HepG2 (cell line): ENCODE measurements around the gene DPP3. TPM values are rescaled to one million over a fixed set of nuclear protein-coding genes. Genes with fewer than 3 reads are reported as not detected.

ENCODE experiments used
- ARID2 ChIP-seq: sonication (generic); formaldehyde crosslinking; IDR thresholded peaks from 2 replicates; pipeline ENCODE4 v1.8.1; 2022; ENCODE audit warnings: mild to moderate bottlenecking, missing genetic modification reagents, borderline replicate concordance
- ATF6 ChIP-seq: sonication (generic); formaldehyde crosslinking; conservative IDR thresholded peaks from 2 replicates; pipeline ENCODE4 v1.4.0; 2020; ENCODE audit warnings: missing genetic modification reagents
- EED ChIP-seq: sonication (generic); formaldehyde crosslinking; IDR thresholded peaks from 2 replicates; pipeline ENCODE4 v1.5.0; 2020; ENCODE audit warnings: mild to moderate bottlenecking, missing genetic modification reagents
- HHEX ChIP-seq: IDR thresholded peaks from 2 replicates; pipeline ENCODE4 v1.6.1; 2016; ENCODE audit warnings: control low read depth
- IRF9 ChIP-seq: sonication (generic); formaldehyde crosslinking; IDR thresholded peaks from 2 replicates; pipeline ENCODE4 v1.8.0; 2022; ENCODE audit warnings: missing genetic modification reagents, mild to moderate bottlenecking, borderline replicate concordance
- KLF12 ChIP-seq: sonication (generic); formaldehyde crosslinking; IDR thresholded peaks from 2 replicates; pipeline ENCODE4 v1.4.0; 2020; ENCODE audit warnings: missing genetic modification reagents, borderline replicate concordance
- KLF15 ChIP-seq: sonication (generic); formaldehyde crosslinking; IDR thresholded peaks from 2 replicates; pipeline ENCODE4 v1.8.1; 2023; ENCODE audit warnings: borderline replicate concordance, mild to moderate bottlenecking, inconsistent platforms, missing genetic modification reagents, mixed read lengths
- MED8 ChIP-seq: sonication (generic); formaldehyde crosslinking; IDR thresholded peaks from 2 replicates; pipeline ENCODE4 v1.8.1; 2023; ENCODE audit warnings: mild to moderate bottlenecking, missing genetic modification reagents; ENCODE audit not compliant: insufficient replicate concordance
- MEIS2 ChIP-seq: sonication (generic); formaldehyde crosslinking; IDR thresholded peaks from 2 replicates; pipeline ENCODE4 v1.9.0; 2021; ENCODE audit warnings: mild to moderate bottlenecking, missing genetic modification reagents
- NCOA5 ChIP-seq: sonication (generic); formaldehyde crosslinking; IDR thresholded peaks from 2 replicates; pipeline ENCODE4 v1.4.0; 2020; ENCODE audit warnings: missing genetic modification reagents
- NR2F1 ChIP-seq, 2 experiments: fragments of 450-650 bp in 1 of 2; formaldehyde crosslinking in 1 of 2; IDR thresholded peaks; 2 replicates each; pipeline versions ENCODE4 v1.5.0 to v1.6.1; 2016 to 2020; ENCODE audit warnings: mild to moderate bottlenecking in 1 of 2, missing compliant biosample characterization in 1 of 2, missing genetic modification reagents in 1 of 2, moderate library complexity in 1 of 2
- ONECUT2 ChIP-seq: sonication (generic); formaldehyde crosslinking; IDR thresholded peaks from 2 replicates; pipeline ENCODE4 v1.4.0; 2020; ENCODE audit warnings: missing genetic modification reagents
- PHB2 ChIP-seq: fragments of 450-650 bp; IDR thresholded peaks from 2 replicates; pipeline ENCODE4 v1.6.1; 2018; ENCODE audit not compliant: partially characterized antibody
- RBAK ChIP-seq: sonication (generic); formaldehyde crosslinking; IDR thresholded peaks from 2 replicates; pipeline ENCODE4 v1.5.1; 2020; ENCODE audit warnings: mild to moderate bottlenecking, missing genetic modification reagents
- ZBTB21 ChIP-seq: sonication (generic); formaldehyde crosslinking; IDR thresholded peaks from 2 replicates; pipeline ENCODE4 v1.4.0; 2020; ENCODE audit warnings: missing genetic modification reagents
- ZBTB8A ChIP-seq: sonication (generic); formaldehyde crosslinking; IDR thresholded peaks from 2 replicates; pipeline ENCODE4 v1.4.0; 2020; ENCODE audit warnings: mild to moderate bottlenecking, low read depth, missing genetic modification reagents, borderline replicate concordance
- ZNF20 ChIP-seq: sonication (generic); formaldehyde crosslinking; IDR thresholded peaks from 2 replicates; pipeline ENCODE4 v1.4.0; 2020; ENCODE audit warnings: mild to moderate bottlenecking, moderate library complexity, missing genetic modification reagents
- ZNF282 ChIP-seq: fragments of 450-650 bp; IDR thresholded peaks from 2 replicates; pipeline ENCODE4 v1.6.1; 2018; ENCODE audit not compliant: partially characterized antibody
- ZNF331 ChIP-seq: sonication (generic); formaldehyde crosslinking; IDR thresholded peaks from 2 replicates; pipeline ENCODE4 v1.4.0; 2020; ENCODE audit warnings: missing genetic modification reagents
- ZNF432 ChIP-seq: sonication (generic); formaldehyde crosslinking; IDR thresholded peaks from 2 replicates; pipeline ENCODE4 v1.5.0; 2020; ENCODE audit warnings: missing genetic modification reagents, mild to moderate bottlenecking, borderline replicate concordance
- ZNF512B ChIP-seq: sonication (generic); formaldehyde crosslinking; IDR thresholded peaks from 2 replicates; pipeline ENCODE4 v1.5.1; 2020; ENCODE audit warnings: missing genetic modification reagents, mild to moderate bottlenecking, borderline replicate concordance
- ZNF720 ChIP-seq: sonication (generic); formaldehyde crosslinking; IDR thresholded peaks from 2 replicates; pipeline ENCODE4 v1.4.0; 2020; ENCODE audit warnings: missing genetic modification reagents
- ZNF800 ChIP-seq: sonication (generic); formaldehyde crosslinking; IDR thresholded peaks from 2 replicates; pipeline ENCODE4 v1.4.0; 2020; ENCODE audit warnings: missing genetic modification reagents
- polyA plus RNA-seq, 8 experiments: library from polyadenylated mRNA; depleted of rRNA in 3 of 8; stranded (reverse) in 7 of 8; unstranded in 1 of 8; fragments of >200 nt; fragmentation: Illumina TruSeq in 4 of 8; extraction: Trizol in 4 of 8; gene quantifications; 2 replicates each; pipeline versions ENCODE4 v1.2.1 to v1.2.3, GENCODE V29; 2011 to 2016; ENCODE audit warnings: low read depth in 4 of 8, missing spikeins in 1 of 8, mixed read lengths in 1 of 8; ENCODE audit not compliant: insufficient read depth in 1 of 8
- total RNA-seq, 5 experiments: library from RNA; depleted of rRNA; stranded (reverse); fragments of >200 nt; fragmentation: Illumina TruSeq; extraction: Trizol; gene quantifications; 2 replicates each; pipeline ENCODE4 v1.2.3, GENCODE V29; 2016; ENCODE audit warnings: low read depth in 1 of 5

DPP3 gene
- total and polyA plus RNA-seq, 2 of the 13 experiments (the other 11 are each of a cell fraction or from before 2014, with no cell fraction given), result 38.4 to 59.8 TPM

GRCh38 chr11:66479394-66480116 is 679 bp upstream of the DPP3 start (continued):
- TF ChIP-seq ZNF800, result peak; percentile 13; the same call in 1 of the 2 replicates
- no peak for TF ChIP-seq KLF12 (CRISPR knock-in tag)
- no peak for TF ChIP-seq PHB2
- TF ChIP-seq RBAK (CRISPR knock-in tag), result no peak
- TF ChIP-seq ZNF331 (CRISPR knock-in tag), result no peak
- no peak for TF ChIP-seq NR2F1 (CRISPR knock-in tag; IDR thresholded peaks at IDR 0.05)
- no peak for TF ChIP-seq ATF6 (CRISPR knock-in tag)
- no peak for TF ChIP-seq ZNF20 (CRISPR knock-in tag)
- TF ChIP-seq ZNF512B (CRISPR knock-in tag), result no peak
- no peak for TF ChIP-seq NCOA5 (CRISPR knock-in tag)
- TF ChIP-seq EED (CRISPR knock-in tag), result peak; percentile 86
- TF ChIP-seq ZNF432 (CRISPR knock-in tag), result no peak
- no peak for TF ChIP-seq ARID2 (CRISPR knock-in tag)
- TF ChIP-seq ZBTB8A, result no peak
- peak; percentile 2 for TF ChIP-seq MED8 (CRISPR knock-in tag)
- no peak; the same call in 1 of the 2 replicates for TF ChIP-seq KLF15
- TF ChIP-seq ZBTB21 (CRISPR knock-in tag), result no peak; the same call in 1 of the 2 replicates
- no peak for TF ChIP-seq IRF9 (CRISPR knock-in tag)
- no peak for TF ChIP-seq MEIS2 (CRISPR knock-in tag)
- no peak for TF ChIP-seq HHEX (CRISPR knock-in tag)
- no peak for TF ChIP-seq ZNF282
- no peak for TF ChIP-seq ZNF720 (CRISPR knock-in tag)
- no peak for TF ChIP-seq ONECUT2 (CRISPR knock-in tag)
